HepG2 (cell line): Measurements from ENCODE around the gene COMMD8. TPM values are rescaled to one million over a fixed set of nuclear protein-coding genes. Genes with fewer than 3 reads are reported as not detected.
A peak's percentile ranks its signal among the peaks of the same experiment; 100 is the strongest.

Experiments used
- ADNP ChIP-seq: sonication (generic); formaldehyde crosslinking; IDR thresholded peaks from 2 replicates; pipeline ENCODE4 v1.4.0; 2020; ENCODE audit warnings: missing genetic modification reagents
- ATRX ChIP-seq: sonication (generic); formaldehyde crosslinking; IDR thresholded peaks from 2 replicates; pipeline ENCODE4 v1.4.0; 2020; ENCODE audit warnings: missing genetic modification reagents, borderline replicate concordance
- DR1 ChIP-seq: sonication (generic); formaldehyde crosslinking; IDR thresholded peaks from 2 replicates; pipeline ENCODE4 v1.8.0; 2021; ENCODE audit warnings: mild to moderate bottlenecking, missing genetic modification reagents, inconsistent platforms
- FIP1L1 ChIP-seq: fragments of 200-400 bp; formaldehyde crosslinking; IDR thresholded peaks from 2 replicates; pipeline ENCODE4 v1.6.1; 2018; ENCODE audit warnings: low read depth, mild to moderate bottlenecking, low read length, moderate library complexity, borderline replicate concordance; ENCODE audit not compliant: insufficient read depth
- KDM4B ChIP-seq: sonication (generic); formaldehyde crosslinking; IDR thresholded peaks from 2 replicates; pipeline ENCODE4 v1.4.0; 2020; ENCODE audit warnings: missing genetic modification reagents
- KDM6A ChIP-seq: IDR thresholded peaks from 2 replicates; pipeline ENCODE4 v1.6.1; 2016; ENCODE audit warnings: low read depth
- MBNL3 ChIP-seq: fragments of 250-450 bp; sonication (Bioruptor Pico); conservative IDR thresholded peaks from 2 replicates; pipeline ENCODE4 v1.8.0; 2022; ENCODE audit warnings: mild to moderate bottlenecking, inconsistent platforms
- MEF2D ChIP-seq: sonication (generic); formaldehyde crosslinking; IDR thresholded peaks from 2 replicates; pipeline ENCODE4 v1.5.1; 2020; ENCODE audit warnings: mild to moderate bottlenecking, missing genetic modification reagents
- PLRG1 ChIP-seq: fragments of 450-650 bp; conservative IDR thresholded peaks from 2 replicates; pipeline ENCODE4 v1.6.1; 2016
- POLR2G ChIP-seq: fragments of 200-400 bp; formaldehyde crosslinking; IDR thresholded peaks from 2 replicates; pipeline ENCODE4 v1.6.1; 2018; ENCODE audit warnings: mild to moderate bottlenecking, low read depth, low read length, moderate library complexity
- RARG ChIP-seq: sonication (generic); formaldehyde crosslinking; IDR thresholded peaks from 2 replicates; pipeline ENCODE4 v1.4.0; 2020; ENCODE audit warnings: low read depth, mild to moderate bottlenecking, missing genetic modification reagents
- SALL1 ChIP-seq: sonication (generic); formaldehyde crosslinking; IDR thresholded peaks from 2 replicates; pipeline ENCODE4 v1.8.0; 2022; ENCODE audit warnings: mild to moderate bottlenecking, missing genetic modification reagents
- SNAI1 ChIP-seq: sonication (generic); formaldehyde crosslinking; IDR thresholded peaks from 2 replicates; pipeline ENCODE4 v1.5.0; 2020; ENCODE audit warnings: mild to moderate bottlenecking, missing genetic modification reagents, borderline replicate concordance
- U2AF2 ChIP-seq: fragments of 200-400 bp; formaldehyde crosslinking; IDR thresholded peaks from 2 replicates; pipeline ENCODE4 v1.6.1; 2017; ENCODE audit warnings: low read depth, mild to moderate bottlenecking, low read length
- ZBTB2 ChIP-seq: sonication (generic); formaldehyde crosslinking; IDR thresholded peaks from 2 replicates; pipeline ENCODE4 v1.8.0; 2022; ENCODE audit warnings: low read depth, missing genetic modification reagents
- ZBTB7B ChIP-seq: sonication (generic); formaldehyde crosslinking; IDR thresholded peaks from 2 replicates; pipeline ENCODE4 v1.4.0; 2020; ENCODE audit warnings: missing genetic modification reagents
- ZNF143 ChIP-seq: sonication (generic); formaldehyde crosslinking; IDR thresholded peaks from 2 replicates; pipeline ENCODE4 v1.4.0; 2020; ENCODE audit warnings: missing genetic modification reagents
- ZNF292 ChIP-seq: sonication (generic); formaldehyde crosslinking; IDR thresholded peaks from 2 replicates; pipeline ENCODE4 v1.8.1; 2022; ENCODE audit warnings: mild to moderate bottlenecking, low read depth, missing genetic modification reagents, borderline replicate concordance
- ZNF34 ChIP-seq: sonication (generic); formaldehyde crosslinking; IDR thresholded peaks from 2 replicates; pipeline ENCODE4 v1.4.0; 2020; ENCODE audit warnings: mild to moderate bottlenecking, missing genetic modification reagents, borderline replicate concordance
- ZNF350 ChIP-seq: sonication (generic); formaldehyde crosslinking; IDR thresholded peaks from 2 replicates; pipeline ENCODE4 v1.4.0; 2020; ENCODE audit warnings: mild to moderate bottlenecking, low read depth, missing genetic modification reagents, borderline replicate concordance
- ZNF660 ChIP-seq: sonication (generic); formaldehyde crosslinking; IDR thresholded peaks from 2 replicates; pipeline ENCODE4 v1.5.1; 2020; ENCODE audit warnings: mild to moderate bottlenecking, low read depth, missing genetic modification reagents, borderline replicate concordance
- polyA plus RNA-seq, 8 experiments: library from polyadenylated mRNA; depleted of rRNA in 3 of 8; stranded (reverse) in 7 of 8; unstranded in 1 of 8; fragments of >200 nt; fragmentation: Illumina TruSeq in 4 of 8; extraction: Trizol in 4 of 8; gene quantifications; 2 replicates each; pipeline versions ENCODE4 v1.2.1 to v1.2.3, GENCODE V29; 2011 to 2016; ENCODE audit warnings: low read depth in 4 of 8, missing spikeins in 1 of 8, mixed read lengths in 1 of 8; ENCODE audit not compliant: insufficient read depth in 1 of 8
- total RNA-seq, 5 experiments: library from RNA; depleted of rRNA; stranded (reverse); fragments of >200 nt; fragmentation: Illumina TruSeq; extraction: Trizol; gene quantifications; 2 replicates each; pipeline ENCODE4 v1.2.3, GENCODE V29; 2016; ENCODE audit warnings: low read depth in 1 of 5
- TF ChIP-seq, protein P1 (sequence below): IDR thresholded peaks from 2 replicates; pipeline ENCODE4 v1.6.1; 2016; ENCODE audit warnings: mild to moderate bottlenecking, missing biosample characterization, missing genetic modification reagents
- TF ChIP-seq, protein P2 (sequence below): sonication (generic); formaldehyde crosslinking; IDR thresholded peaks from 2 replicates; pipeline ENCODE4 v1.5.1; 2020; ENCODE audit warnings: missing genetic modification reagents, mild to moderate bottlenecking, borderline replicate concordance
- TF ChIP-seq, protein P3 (sequence below): sonication (generic); formaldehyde crosslinking; IDR thresholded peaks from 2 replicates; pipeline ENCODE4 v1.5.0; 2020; ENCODE audit warnings: missing genetic modification reagents, mild to moderate bottlenecking, borderline replicate concordance
- TF ChIP-seq, protein P4 (sequence below): sonication (generic); formaldehyde crosslinking; conservative IDR thresholded peaks from 2 replicates; pipeline ENCODE4 v1.4.0; 2020; ENCODE audit warnings: missing genetic modification reagents

The COMMD8 gene
- total and polyA plus RNA-seq, 2 of the 13 experiments (the other 11 are each of a cell fraction or from before 2014, with no cell fraction given): 7.1 to 20.3 TPM

GRCh38 chr4:47463235-47463956 lies at the start of gene COMMD8 (continued):
- no peak for TF ChIP-seq ZNF34 (CRISPR knock-in tag)
- peak; percentile 77 for TF ChIP-seq DR1
- TF ChIP-seq, protein P1, sequence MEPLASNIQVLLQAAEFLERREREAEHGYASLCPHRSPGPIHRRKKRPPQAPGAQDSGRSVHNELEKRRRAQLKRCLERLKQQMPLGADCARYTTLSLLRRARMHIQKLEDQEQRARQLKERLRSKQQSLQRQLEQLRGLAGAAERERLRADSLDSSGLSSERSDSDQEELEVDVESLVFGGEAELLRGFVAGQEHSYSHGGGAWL (CRISPR knock-in tag): peak; percentile 89; the same call in 1 of the 2 replicates
- TF ChIP-seq, protein P2, sequence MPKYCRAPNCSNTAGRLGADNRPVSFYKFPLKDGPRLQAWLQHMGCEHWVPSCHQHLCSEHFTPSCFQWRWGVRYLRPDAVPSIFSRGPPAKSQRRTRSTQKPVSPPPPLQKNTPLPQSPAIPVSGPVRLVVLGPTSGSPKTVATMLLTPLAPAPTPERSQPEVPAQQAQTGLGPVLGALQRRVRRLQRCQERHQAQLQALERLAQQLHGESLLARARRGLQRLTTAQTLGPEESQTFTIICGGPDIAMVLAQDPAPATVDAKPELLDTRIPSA: no peak
- no peak for TF ChIP-seq ZBTB7B (CRISPR knock-in tag)
- no peak for TF ChIP-seq KDM6A (CRISPR knock-in tag)
- peak; percentile 93 for TF ChIP-seq POLR2G
- peak; percentile 82 for TF ChIP-seq ZNF350 (CRISPR knock-in tag)
- TF ChIP-seq MEF2D: no peak
- no peak for TF ChIP-seq ADNP (CRISPR knock-in tag)
- TF ChIP-seq, protein P3, sequence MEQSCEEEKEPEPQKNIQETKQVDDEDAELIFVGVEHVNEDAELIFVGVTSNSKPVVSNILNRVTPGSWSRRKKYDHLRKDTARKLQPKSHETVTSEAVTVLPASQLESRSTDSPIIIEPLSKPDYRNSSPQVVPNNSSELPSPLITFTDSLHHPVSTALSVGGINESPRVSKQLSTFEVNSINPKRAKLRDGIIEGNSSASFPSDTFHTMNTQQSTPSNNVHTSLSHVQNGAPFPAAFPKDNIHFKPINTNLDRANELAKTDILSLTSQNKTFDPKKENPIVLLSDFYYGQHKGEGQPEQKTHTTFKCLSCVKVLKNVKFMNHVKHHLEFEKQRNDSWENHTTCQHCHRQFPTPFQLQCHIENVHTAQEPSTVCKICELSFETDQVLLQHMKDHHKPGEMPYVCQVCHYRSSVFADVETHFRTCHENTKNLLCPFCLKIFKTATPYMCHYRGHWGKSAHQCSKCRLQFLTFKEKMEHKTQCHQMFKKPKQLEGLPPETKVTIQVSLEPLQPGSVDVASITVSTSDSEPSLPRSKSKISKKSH (CRISPR knock-in tag): peak; percentile 81; the same call in 1 of the 2 replicates
- no peak for TF ChIP-seq ZNF292 (CRISPR knock-in tag)
- TF ChIP-seq FIP1L1: no peak
- TF ChIP-seq ATRX (CRISPR knock-in tag): no peak
- TF ChIP-seq KDM4B (CRISPR knock-in tag): no peak
- no peak for TF ChIP-seq SNAI1 (CRISPR knock-in tag)
- TF ChIP-seq MBNL3 (CRISPR knock-in tag): no peak
- no peak for TF ChIP-seq ZNF143 (CRISPR knock-in tag)
- TF ChIP-seq ZNF660 (CRISPR knock-in tag): no peak
- TF ChIP-seq U2AF2: no peak
- no peak for TF ChIP-seq ZBTB2 (CRISPR knock-in tag)
- TF ChIP-seq, protein P4, sequence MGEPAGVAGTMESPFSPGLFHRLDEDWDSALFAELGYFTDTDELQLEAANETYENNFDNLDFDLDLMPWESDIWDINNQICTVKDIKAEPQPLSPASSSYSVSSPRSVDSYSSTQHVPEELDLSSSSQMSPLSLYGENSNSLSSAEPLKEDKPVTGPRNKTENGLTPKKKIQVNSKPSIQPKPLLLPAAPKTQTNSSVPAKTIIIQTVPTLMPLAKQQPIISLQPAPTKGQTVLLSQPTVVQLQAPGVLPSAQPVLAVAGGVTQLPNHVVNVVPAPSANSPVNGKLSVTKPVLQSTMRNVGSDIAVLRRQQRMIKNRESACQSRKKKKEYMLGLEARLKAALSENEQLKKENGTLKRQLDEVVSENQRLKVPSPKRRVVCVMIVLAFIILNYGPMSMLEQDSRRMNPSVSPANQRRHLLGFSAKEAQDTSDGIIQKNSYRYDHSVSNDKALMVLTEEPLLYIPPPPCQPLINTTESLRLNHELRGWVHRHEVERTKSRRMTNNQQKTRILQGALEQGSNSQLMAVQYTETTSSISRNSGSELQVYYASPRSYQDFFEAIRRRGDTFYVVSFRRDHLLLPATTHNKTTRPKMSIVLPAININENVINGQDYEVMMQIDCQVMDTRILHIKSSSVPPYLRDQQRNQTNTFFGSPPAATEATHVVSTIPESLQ: no peak
- no peak for TF ChIP-seq PLRG1
- TF ChIP-seq SALL1 (CRISPR knock-in tag): peak; percentile 83
- no peak for TF ChIP-seq RARG (CRISPR knock-in tag)
